GM12878 (cell line): ENCODE data around the gene ZNF576.

Experiments used
- CBFB ChIP-seq: IDR thresholded peaks from 2 replicates; pipeline ENCODE4 v1.6.1; 2016; ENCODE audit warnings: antibody characterized with exemption, low read depth
- CTCF ChIP-seq, 3 experiments: IDR thresholded peaks in 2 of 3; conservative IDR thresholded peaks in 1 of 3; 2 replicates each; pipeline ENCODE4 v1.5.1; 2011; ENCODE audit warnings: low read depth in 3 of 3, low read length in 3 of 3, mild to moderate bottlenecking in 3 of 3, control low read depth in 2 of 3, moderate library complexity in 2 of 3, inconsistent platforms in 1 of 3, mixed read lengths in 1 of 3; ENCODE audit not compliant: control insufficient read depth in 2 of 3, insufficient read depth in 1 of 3; ENCODE audit errors: extremely low read depth in 1 of 3
- ESRRA ChIP-seq: IDR thresholded peaks from 2 replicates; pipeline ENCODE4 v1.6.1; 2012; ENCODE audit warnings: mild to moderate bottlenecking, low read length, improper control_type of control experiment
- NR2C1 ChIP-seq: fragments of 450-650 bp; IDR thresholded peaks from 2 replicates; pipeline ENCODE4 v1.6.1; 2017; ENCODE audit warnings: antibody characterized with exemption, mild to moderate bottlenecking, moderate library complexity
- POLR2A ChIP-seq: IDR thresholded peaks from 2 replicates; pipeline ENCODE4 v1.6.1; 2011; ENCODE audit warnings: low read depth, mild to moderate bottlenecking, low read length
- PRDM15 ChIP-seq: fragments of 450-650 bp; formaldehyde crosslinking; IDR thresholded peaks from 2 replicates; pipeline ENCODE4 v1.4.0; 2020; ENCODE audit warnings: mild to moderate bottlenecking, moderate library complexity

- TF ChIP-seq POLR2A: no peak
- no peak for TF ChIP-seq ESRRA
- no peak for TF ChIP-seq CTCF (IDR thresholded peaks at IDR 0.05 in 2 of 3, conservative IDR thresholded peaks at IDR 0.05 in 1 of 3; ENCODE audit: control insufficient read depth in 2 of 3, extremely low read depth in 1 of 3, insufficient read depth in 1 of 3, low read depth in 3 of 3, low read length in 3 of 3)
- TF ChIP-seq NR2C1: no peak
- no peak for TF ChIP-seq PRDM15 (CRISPR knock-in tag)
- TF ChIP-seq CBFB: no peak
These were observed 43.4 kb downstream of the ZNF576 start, which contains the start of gene CADM4 for GRCh38 chr19:43639519-43640423.
